ENCODE measurements around the gene WDR93.
A peak's percentile ranks its signal among the peaks of the same experiment; 100 is the strongest.

The WDR93 gene

GRCh38 chr15:89654301-89654761, 36.3 kb upstream of the WDR93 start:
- peak; percentile 59 to 60 for DNase-seq (ENCODE audit: low read depth in 2 of 2)
- TF ChIP-seq, protein P1, sequence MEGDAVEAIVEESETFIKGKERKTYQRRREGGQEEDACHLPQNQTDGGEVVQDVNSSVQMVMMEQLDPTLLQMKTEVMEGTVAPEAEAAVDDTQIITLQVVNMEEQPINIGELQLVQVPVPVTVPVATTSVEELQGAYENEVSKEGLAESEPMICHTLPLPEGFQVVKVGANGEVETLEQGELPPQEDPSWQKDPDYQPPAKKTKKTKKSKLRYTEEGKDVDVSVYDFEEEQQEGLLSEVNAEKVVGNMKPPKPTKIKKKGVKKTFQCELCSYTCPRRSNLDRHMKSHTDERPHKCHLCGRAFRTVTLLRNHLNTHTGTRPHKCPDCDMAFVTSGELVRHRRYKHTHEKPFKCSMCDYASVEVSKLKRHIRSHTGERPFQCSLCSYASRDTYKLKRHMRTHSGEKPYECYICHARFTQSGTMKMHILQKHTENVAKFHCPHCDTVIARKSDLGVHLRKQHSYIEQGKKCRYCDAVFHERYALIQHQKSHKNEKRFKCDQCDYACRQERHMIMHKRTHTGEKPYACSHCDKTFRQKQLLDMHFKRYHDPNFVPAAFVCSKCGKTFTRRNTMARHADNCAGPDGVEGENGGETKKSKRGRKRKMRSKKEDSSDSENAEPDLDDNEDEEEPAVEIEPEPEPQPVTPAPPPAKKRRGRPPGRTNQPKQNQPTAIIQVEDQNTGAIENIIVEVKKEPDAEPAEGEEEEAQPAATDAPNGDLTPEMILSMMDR (IDR thresholded peaks at IDR 0.05; ENCODE audit: low read depth, low read length) = no peak
- H3K4me3 ChIP-seq (replicated peaks in 1 of 2; ENCODE audit: low read depth in 2 of 2, low read length in 2 of 2) = peak overlapping the region; percentile 64 to 74

GRCh38 chr15:89654847-89655805, 35.5 kb upstream of the WDR93 start, which contains the start of gene KIF7:
KIF7 (minus strand) TSS chr15:89655467; CDS start chr15:89652930, 2,537 bp downstream.
- TF ChIP-seq, protein P1 (IDR thresholded peaks at IDR 0.05; ENCODE audit: low read depth, low read length) = no peak
- peak; percentile 29 to 59 for DNase-seq (ENCODE audit: low read depth in 2 of 2)
- H3K4me3 ChIP-seq (replicated peaks in 1 of 2; ENCODE audit: low read depth in 2 of 2, low read length in 2 of 2) = peak within 1 kb of the TSS; percentile 64 to 74

DNA sequence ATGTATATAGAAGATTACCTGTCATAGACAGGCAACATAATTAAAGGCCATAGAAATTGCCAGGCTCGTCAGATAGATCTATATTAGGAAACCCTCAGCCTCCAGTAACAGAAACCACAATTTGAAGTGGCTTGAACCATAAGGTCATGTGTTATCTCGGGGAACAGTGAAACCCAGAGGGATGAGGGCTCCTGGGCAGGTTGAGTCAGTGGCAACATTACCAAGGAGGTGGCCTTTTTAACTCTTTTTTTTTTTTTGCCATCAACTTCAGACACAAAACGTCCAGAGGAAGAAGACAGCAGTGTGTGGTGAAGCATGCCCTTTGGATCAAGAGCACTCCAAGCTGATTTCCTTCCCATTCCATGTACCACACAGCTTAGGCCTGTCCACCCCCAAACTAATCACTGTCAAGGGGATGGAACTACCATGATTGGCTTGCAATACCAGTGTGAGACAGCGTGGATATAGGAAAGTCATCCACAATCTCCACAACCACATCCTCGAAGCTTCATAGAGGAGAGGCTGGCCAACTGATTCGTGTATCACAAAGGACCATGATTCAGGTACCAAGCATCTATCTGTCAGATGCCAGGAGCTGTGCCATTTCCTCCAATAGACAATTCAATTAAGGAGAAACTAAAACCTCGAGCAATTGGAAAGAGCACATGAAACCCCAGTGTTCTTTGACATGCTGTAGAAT, 34.3 kb upstream of the WDR93 start:
- TF ChIP-seq, protein P1 (IDR thresholded peaks at IDR 0.05; ENCODE audit: low read depth, low read length) = no peak
- DNase-seq (ENCODE audit: low read depth in 2 of 2) = no peak
- no peak overlapping the region for H3K4me3 ChIP-seq (replicated peaks in 1 of 2; ENCODE audit: low read depth in 2 of 2, low read length in 2 of 2)

GRCh38 chr15:89657686-89658200, 32.9 kb upstream of the WDR93 start:
- TF ChIP-seq, protein P1 (IDR thresholded peaks at IDR 0.05; ENCODE audit: low read depth, low read length) = no peak
- no peak overlapping the region for H3K4me3 ChIP-seq (replicated peaks in 1 of 2; ENCODE audit: low read depth in 2 of 2, low read length in 2 of 2)
- DNase-seq (ENCODE audit: low read depth in 2 of 2) = no peak

DNA sequence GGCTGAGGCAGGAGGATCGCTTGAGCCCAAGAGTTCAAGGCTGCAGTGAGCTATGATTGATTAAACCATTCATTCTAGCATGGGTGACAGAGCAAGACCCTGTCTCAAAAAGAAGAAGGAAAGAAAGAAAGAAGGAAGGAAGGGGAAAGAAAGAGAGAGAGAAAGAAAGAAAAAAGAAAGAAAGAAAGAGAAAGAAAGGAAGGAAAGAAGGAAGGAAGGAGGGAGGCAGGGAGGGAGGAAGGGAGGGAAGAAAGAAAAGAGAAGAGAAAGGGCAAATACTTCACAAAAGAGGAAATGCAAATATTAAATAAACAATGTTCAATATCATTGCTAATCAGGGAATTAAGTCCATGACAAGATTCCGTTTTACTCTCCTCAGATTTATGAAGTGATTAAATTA, 31.3 kb upstream of the WDR93 start:
- no peak overlapping the region for H3K4me3 ChIP-seq (replicated peaks in 1 of 2; ENCODE audit: low read depth in 2 of 2, low read length in 2 of 2)
- TF ChIP-seq, protein P1 (IDR thresholded peaks at IDR 0.05; ENCODE audit: low read depth, low read length) = no peak
- no peak for DNase-seq (ENCODE audit: low read depth in 2 of 2)

DNA sequence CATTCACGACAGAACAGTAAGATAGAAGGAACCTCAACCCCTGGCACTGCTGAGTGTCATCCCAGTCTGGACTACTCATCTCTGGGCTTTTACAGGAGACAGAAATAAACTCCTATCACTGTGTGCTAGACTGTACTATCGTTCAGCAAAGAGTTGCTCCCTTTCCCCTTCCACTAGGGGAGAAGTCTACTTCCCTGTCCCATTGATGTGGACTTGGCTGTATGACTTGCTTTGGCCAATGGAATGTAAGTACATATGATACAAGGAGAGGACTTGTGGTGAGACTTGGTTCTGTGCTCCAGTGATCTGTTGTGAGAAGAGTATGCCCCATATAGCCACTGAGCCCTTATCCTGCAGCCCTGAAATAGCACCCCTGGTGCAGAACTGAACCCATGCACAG, 30.1 kb upstream of the WDR93 start:
- DNase-seq (ENCODE audit: low read depth in 2 of 2) = no peak
- TF ChIP-seq, protein P1 (IDR thresholded peaks at IDR 0.05; ENCODE audit: low read depth, low read length) = no peak
- H3K4me3 ChIP-seq (replicated peaks in 1 of 2; ENCODE audit: low read depth in 2 of 2, low read length in 2 of 2) = no peak overlapping the region

Measured in cardiac fibroblast (primary cell).